Activated T-cell treated with anti-CD3 and anti-CD28 coated beads, Interleukin-2, amount 50 U/mL, for 72 hours (primary cell): ENCODE measurements around the gene SERPINE1. TPM values are rescaled to one million over a fixed set of nuclear protein-coding genes. Genes with fewer than 3 reads are reported as not detected.
"Not testable (repeated sequence)": the region's sequence is repeated elsewhere in the genome, so short reads cannot be mapped to it uniquely, and the experiment has no call there.

Experiments used
- ATAC-seq, 2 donors: fragments of 150-1000 bp; cut with Tn5 transposase; replicated peaks in 1 of 2; 2 replicates each; pipeline ENCODE4 v1.10.0; 2021; ENCODE audit warnings: moderate library complexity in 2 of 2, mild to moderate bottlenecking in 1 of 2
- DNase-seq, 2 donors: peaks; one replicate each; pipeline ENCODE4 v3.0.0; 2021 to 2022; ENCODE audit warnings: mixed read lengths in 1 of 2
- H3K27ac Mint-ChIP-seq: one replicate; pipeline ENCODE4 v1.8.0; 2022; ENCODE audit warnings: mild to moderate bottlenecking, moderate library complexity, mixed read lengths
- H3K27me3 Mint-ChIP-seq: one replicate; pipeline ENCODE4 v1.8.0; 2022; ENCODE audit warnings: low read depth, mixed read lengths
- H3K36me3 Mint-ChIP-seq, 2 donors: one replicate each; pipeline ENCODE4 v1.8.0; 2022; ENCODE audit warnings: mixed read lengths in 2 of 2, mild to moderate bottlenecking in 1 of 2; ENCODE audit not compliant: insufficient read depth in 2 of 2
- H3K4me1 Mint-ChIP-seq: one replicate; pipeline ENCODE4 v1.8.0; 2022; ENCODE audit warnings: low read depth, mixed read lengths
- H3K4me3 Mint-ChIP-seq, 2 donors: one replicate each; pipeline ENCODE4 v1.8.0; 2022; ENCODE audit warnings: mild to moderate bottlenecking in 2 of 2, mixed read lengths in 2 of 2, moderate library complexity in 2 of 2
- H3K9me3 Mint-ChIP-seq, 2 donors: one replicate each; pipeline ENCODE4 v1.8.0; 2022; ENCODE audit warnings: mixed read lengths in 2 of 2
- total RNA-seq, 2 donors: library from RNA; stranded (reverse); gene quantifications; one replicate each; pipeline ENCODE4 v1.2.3, GENCODE V29; 2022

The SERPINE1 gene
- total RNA-seq, 2 donors from 2014 or later, result 0.14 TPM; not detected in 1

- Mint-ChIP-seq H3K36me3 (no peaks in the 10 kb centered on the region), H3K27me3 (peaks cover 25% of the 10 kb centered on the region)
- DNase-seq, result no peak
Observed at GRCh38 chr7:101106386-101106785, 20.5 kb upstream of the SERPINE1 start.

GRCh38 chr7:101108330-101108857 is 18.5 kb upstream of the SERPINE1 start:
- Mint-ChIP-seq H3K4me3 (no peak overlapping the region), H3K4me1 (no peaks in the 10 kb centered on the region), H3K27me3 (peaks cover 11% of the 10 kb centered on the region), H3K27ac (no peak overlapping the region), H3K9me3 (no peaks in the 10 kb centered on the region), H3K36me3 (no peaks in the 10 kb centered on the region)
- DNase-seq (no peak), ATAC-seq (no peak)

More at GRCh38 chr7:101106386-101106785, 20.5 kb upstream of the SERPINE1 start:
- H3K27ac Mint-ChIP-seq, result no peak overlapping the region
- no peaks in the 10 kb centered on the region for H3K4me1 Mint-ChIP-seq
- ATAC-seq, result no peak
- H3K4me3 Mint-ChIP-seq, result no peak overlapping the region
- H3K9me3 Mint-ChIP-seq, result no peaks in the 10 kb centered on the region

GRCh38 chr7:101108961-101109360 is 17.9 kb upstream of the SERPINE1 start:
- Mint-ChIP-seq H3K27ac (no peak overlapping the region), H3K9me3 (no peaks in the 10 kb centered on the region), H3K36me3 (no peaks in the 10 kb centered on the region), H3K27me3 (peaks cover 11% of the 10 kb centered on the region), H3K4me3 (no peak overlapping the region), H3K4me1 (no peaks in the 10 kb centered on the region)
- ATAC-seq (no peak), DNase-seq (no peak)

- Mint-ChIP-seq H3K4me3 (no peak overlapping the region), H3K27ac (no peak overlapping the region), H3K9me3 (no peaks in the 10 kb centered on the region), H3K4me1 (no peaks in the 10 kb centered on the region), H3K36me3 (no peaks in the 10 kb centered on the region), H3K27me3 (peaks cover 11% of the 10 kb centered on the region)
- DNase-seq, result no peak
- no peak for ATAC-seq
Observed at GRCh38 chr7:101109368-101109767, 17.5 kb upstream of the SERPINE1 start.

GRCh38 chr7:101111261-101111660 is 15.6 kb upstream of the SERPINE1 start:
- no peak overlapping the region for H3K27ac Mint-ChIP-seq
- DNase-seq, result no peak

GRCh38 chr7:101112233-101112632 is 14.7 kb upstream of the SERPINE1 start:
- Mint-ChIP-seq H3K4me1 (no peaks in the 10 kb centered on the region), H3K36me3 (no peaks in the 10 kb centered on the region), H3K9me3 (no peaks in the 10 kb centered on the region), H3K27me3 (peaks cover 6% of the 10 kb centered on the region), H3K27ac (no peak overlapping the region), H3K4me3 (no peak overlapping the region)
- no peak for DNase-seq
- no peak for ATAC-seq

More at GRCh38 chr7:101111261-101111660, 15.6 kb upstream of the SERPINE1 start:
- H3K9me3 Mint-ChIP-seq, result no peaks in the 10 kb centered on the region
- ATAC-seq, result no peak
- peaks cover 6% of the 10 kb centered on the region for H3K27me3 Mint-ChIP-seq
- H3K4me1 Mint-ChIP-seq, result no peaks in the 10 kb centered on the region
- H3K36me3 Mint-ChIP-seq, result no peaks in the 10 kb centered on the region
- H3K4me3 Mint-ChIP-seq, result no peak overlapping the region

GRCh38 chr7:101113140-101113539 is 13.8 kb upstream of the SERPINE1 start:
- DNase-seq, H3K27me3 Mint-ChIP-seq, ATAC-seq, H3K4me3 Mint-ChIP-seq, H3K9me3 Mint-ChIP-seq, H3K36me3 Mint-ChIP-seq, H3K4me1 Mint-ChIP-seq: not testable (repeated sequence)
- H3K27ac Mint-ChIP-seq, result peak overlapping the region; percentile 6

- Mint-ChIP-seq H3K4me3 (no peak overlapping the region), H3K9me3 (no peaks in the 10 kb centered on the region), H3K36me3 (no peaks in the 10 kb centered on the region), H3K4me1 (no peaks in the 10 kb centered on the region), H3K27me3 (peaks cover 6% of the 10 kb centered on the region), H3K27ac (no peak overlapping the region)
- ATAC-seq (no peak), DNase-seq (no peak)
Observed at GRCh38 chr7:101113836-101114235, 13.1 kb upstream of the SERPINE1 start.

- no peaks in the 10 kb centered on the region for H3K9me3 Mint-ChIP-seq
- no peak overlapping the region for H3K27ac Mint-ChIP-seq
- no peaks in the 10 kb centered on the region for H3K36me3 Mint-ChIP-seq
- H3K27me3 Mint-ChIP-seq, result peaks cover 4% of the 10 kb centered on the region
- ATAC-seq (no peak), DNase-seq (no peak)
- H3K4me1 Mint-ChIP-seq, result no peaks in the 10 kb centered on the region
- no peak overlapping the region for H3K4me3 Mint-ChIP-seq
Observed at GRCh38 chr7:101114492-101114891, 12.4 kb upstream of the SERPINE1 start.

- no peak for DNase-seq
- Mint-ChIP-seq H3K4me1 (no peaks in the 10 kb centered on the region), H3K27ac (no peak overlapping the region), H3K36me3 (no peaks in the 10 kb centered on the region), H3K27me3 (no peaks in the 10 kb centered on the region), H3K9me3 (no peaks in the 10 kb centered on the region), H3K4me3 (no peak overlapping the region)
- ATAC-seq, result no peak
Observed at GRCh38 chr7:101115215-101115614, 11.7 kb upstream of the SERPINE1 start.

- ATAC-seq (no peak), DNase-seq (no peak)
- no peak overlapping the region for H3K4me3 Mint-ChIP-seq
- peaks cover 2% of the 10 kb centered on the region for H3K4me1 Mint-ChIP-seq
- peaks cover 8% of the 10 kb centered on the region for H3K27me3 Mint-ChIP-seq
- H3K9me3 Mint-ChIP-seq, result no peaks in the 10 kb centered on the region
- no peaks in the 10 kb centered on the region for H3K36me3 Mint-ChIP-seq
- H3K27ac Mint-ChIP-seq, result no peak overlapping the region
Observed at GRCh38 chr7:101116898-101117297, 10.0 kb upstream of the SERPINE1 start.

- no peak overlapping the region for H3K27ac Mint-ChIP-seq
- H3K4me1 Mint-ChIP-seq, result peaks cover 8% of the 10 kb centered on the region
- H3K27me3 Mint-ChIP-seq, result peaks cover 28% of the 10 kb centered on the region
- DNase-seq (no peak), ATAC-seq (no peak)
- no peak overlapping the region for H3K4me3 Mint-ChIP-seq
- no peaks in the 10 kb centered on the region for H3K36me3 Mint-ChIP-seq
- no peaks in the 10 kb centered on the region for H3K9me3 Mint-ChIP-seq
Observed at GRCh38 chr7:101118856-101119255, 8.0 kb upstream of the SERPINE1 start.

GRCh38 chr7:101119876-101120275 is 7.0 kb upstream of the SERPINE1 start:
- no peak for ATAC-seq
- Mint-ChIP-seq H3K9me3 (no peaks in the 10 kb centered on the region), H3K4me1 (peaks cover 14% of the 10 kb centered on the region), H3K27ac (no peak overlapping the region), H3K4me3 (no peak overlapping the region), H3K27me3 (peaks cover 35% of the 10 kb centered on the region), H3K36me3 (peaks cover 0 to 1% of the 10 kb centered on the region in 2 donors)
- no peak for DNase-seq

GRCh38 chr7:101120315-101120714 is 6.6 kb upstream of the SERPINE1 start:
- Mint-ChIP-seq H3K27me3 (peaks cover 39% of the 10 kb centered on the region), H3K9me3 (no peaks in the 10 kb centered on the region), H3K36me3 (peaks cover 0 to 1% of the 10 kb centered on the region in 2 donors), H3K4me3 (no peak overlapping the region), H3K27ac (no peak overlapping the region), H3K4me1 (peaks cover 19% of the 10 kb centered on the region)
- no peak for DNase-seq
- ATAC-seq, result no peak
